Activated CD4-positive, alpha-beta T cell treated with anti-CD3 and anti-CD28 coated beads, Interleukin-2, amount 50 U/mL, for 1 hour (primary cell): Measurements from ENCODE around the gene CDK14.

Experiments used
- DNase-seq: peaks from one replicate; pipeline ENCODE4 v3.0.0-alpha.2; 2020

CDK14 gene

DNA sequence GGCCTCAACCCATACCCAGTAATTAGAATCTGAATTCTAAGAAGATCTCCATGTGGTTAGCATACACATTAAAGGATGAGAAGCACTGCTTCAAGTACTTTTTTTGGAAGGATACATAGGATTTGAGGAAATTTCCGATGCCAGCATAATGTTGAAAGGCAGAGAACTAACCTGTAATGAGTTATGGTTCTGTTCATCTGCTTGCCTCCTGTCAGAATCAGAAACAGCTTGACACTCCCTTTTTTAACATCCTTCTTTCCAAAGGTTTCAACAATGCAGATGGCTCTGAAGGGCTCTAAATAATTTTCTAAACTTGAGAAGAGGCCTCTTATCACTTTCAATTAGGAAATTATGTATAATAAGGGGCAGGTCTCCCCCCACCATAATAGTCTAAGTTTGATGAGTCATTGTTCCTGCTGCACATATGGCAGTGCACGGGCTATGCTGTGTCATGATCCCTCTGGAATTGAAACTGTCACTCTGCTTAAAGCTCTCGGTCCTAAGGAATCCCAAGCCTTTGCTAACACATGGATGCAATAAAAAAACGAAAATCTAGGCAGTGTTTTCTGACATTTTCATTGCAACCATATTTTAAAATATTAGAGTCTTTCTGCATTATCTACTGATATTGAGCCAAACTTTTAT lies 376.9 kb downstream of the CDK14 start:
- no peak for DNase-seq

DNA sequence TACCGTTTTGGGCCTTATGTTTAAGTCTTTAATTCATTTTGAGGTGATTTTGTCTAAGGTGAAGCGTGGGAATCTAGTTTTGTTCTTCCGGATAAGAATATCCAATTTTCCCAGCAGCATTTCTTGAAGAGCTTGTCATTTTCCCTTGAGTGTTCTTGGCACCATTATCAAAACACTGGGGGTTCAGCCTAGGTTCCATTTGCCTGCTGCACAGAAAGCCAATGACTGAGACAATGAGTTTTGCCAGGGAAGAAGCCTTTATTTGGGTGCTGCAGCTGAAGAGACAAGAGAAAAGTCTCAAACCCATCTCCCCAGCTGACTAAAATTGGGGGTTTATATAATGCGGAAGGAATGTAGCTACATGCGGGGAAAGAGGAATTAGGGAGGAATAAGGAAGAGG lies 380.9 kb downstream of the CDK14 start:
- no peak for DNase-seq

DNA sequence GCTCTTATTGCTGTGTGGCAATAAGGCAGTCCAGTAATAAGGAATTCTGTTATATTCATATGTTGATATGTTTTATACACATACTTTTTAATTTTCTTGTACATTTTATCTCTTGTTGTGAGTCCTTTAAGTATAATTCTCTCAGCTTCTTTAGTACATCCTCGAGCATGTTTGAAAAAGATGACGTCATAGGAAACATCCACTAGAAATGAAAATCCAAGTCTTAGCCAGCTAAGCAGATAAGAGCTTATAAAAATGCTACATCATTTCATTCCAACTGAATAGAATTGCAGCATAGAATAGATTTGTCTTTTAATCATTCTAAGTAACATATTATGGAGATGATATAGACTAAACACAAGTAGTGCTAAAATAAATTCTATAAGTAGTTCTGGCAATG lies 384.4 kb downstream of the CDK14 start:
- no peak for DNase-seq

- DNase-seq, result no peak
Observed at GRCh38 chr7:90982228-90982627, 386.1 kb downstream of the CDK14 start.

DNA sequence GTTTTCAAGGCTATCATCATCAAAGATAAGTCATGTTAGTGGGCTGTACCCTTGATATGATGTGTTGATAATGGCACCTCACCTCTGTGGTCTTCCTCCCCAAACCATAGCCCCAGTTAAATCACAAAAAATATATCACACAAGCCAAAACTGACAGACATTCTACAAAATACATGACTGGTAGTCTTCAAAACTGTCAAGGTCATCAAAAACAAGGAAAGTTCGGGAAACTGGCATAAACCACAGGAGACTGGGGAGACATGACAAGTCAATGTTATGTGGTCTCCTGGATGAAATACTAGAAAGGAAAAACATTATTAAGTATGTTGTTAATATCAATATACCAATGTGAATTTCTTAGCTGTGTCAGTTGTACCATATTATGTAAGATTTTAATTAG lies 388.6 kb downstream of the CDK14 start:
- no peak for DNase-seq

- no peak for DNase-seq
Observed at GRCh38 chr7:90988516-90988915, 392.4 kb downstream of the CDK14 start.

DNA sequence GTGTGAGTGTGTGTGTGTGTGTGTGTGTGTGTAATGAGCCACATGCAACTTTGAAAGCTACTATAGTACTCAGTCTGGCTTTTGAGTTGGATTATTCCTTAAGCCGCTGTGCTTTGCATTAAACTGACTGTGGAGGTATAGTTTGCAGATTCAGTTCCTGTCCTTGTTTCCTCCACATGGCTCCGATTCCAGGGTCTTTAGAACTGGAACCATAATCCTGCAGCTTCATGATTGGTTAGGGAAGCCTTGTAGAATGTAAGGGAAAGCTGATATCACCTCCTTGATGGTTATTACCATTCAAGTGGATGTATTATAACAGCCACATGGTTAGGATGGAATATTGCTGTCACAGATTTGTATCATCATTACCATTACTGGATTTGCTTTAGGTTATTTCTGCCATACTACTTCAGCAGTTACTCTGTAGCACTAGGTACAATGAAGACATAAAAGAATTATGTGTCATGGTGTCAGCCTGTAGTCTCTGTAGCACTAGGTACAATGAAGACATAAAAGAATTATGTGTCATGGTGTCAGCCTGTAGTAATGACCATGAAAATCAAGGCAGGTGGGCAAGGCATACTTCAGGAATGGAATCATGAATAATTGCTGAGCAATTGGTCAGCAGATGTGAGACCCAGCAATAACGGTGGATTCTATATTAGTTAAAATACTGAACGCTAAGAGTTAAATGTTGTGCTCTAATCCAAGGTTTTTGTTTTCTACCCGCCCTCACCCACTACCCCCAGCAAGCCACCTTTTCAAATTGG lies 393.1 kb downstream of the CDK14 start:
- no peak for DNase-seq

GRCh38 chr7:90994121-90994520 lies 398.0 kb downstream of the CDK14 start:
- DNase-seq, result no peak

GRCh38 chr7:90994601-90995000 lies 398.5 kb downstream of the CDK14 start:
- no peak for DNase-seq

- no peak for DNase-seq
Observed at GRCh38 chr7:90995996-90996395, 399.9 kb downstream of the CDK14 start.

DNA sequence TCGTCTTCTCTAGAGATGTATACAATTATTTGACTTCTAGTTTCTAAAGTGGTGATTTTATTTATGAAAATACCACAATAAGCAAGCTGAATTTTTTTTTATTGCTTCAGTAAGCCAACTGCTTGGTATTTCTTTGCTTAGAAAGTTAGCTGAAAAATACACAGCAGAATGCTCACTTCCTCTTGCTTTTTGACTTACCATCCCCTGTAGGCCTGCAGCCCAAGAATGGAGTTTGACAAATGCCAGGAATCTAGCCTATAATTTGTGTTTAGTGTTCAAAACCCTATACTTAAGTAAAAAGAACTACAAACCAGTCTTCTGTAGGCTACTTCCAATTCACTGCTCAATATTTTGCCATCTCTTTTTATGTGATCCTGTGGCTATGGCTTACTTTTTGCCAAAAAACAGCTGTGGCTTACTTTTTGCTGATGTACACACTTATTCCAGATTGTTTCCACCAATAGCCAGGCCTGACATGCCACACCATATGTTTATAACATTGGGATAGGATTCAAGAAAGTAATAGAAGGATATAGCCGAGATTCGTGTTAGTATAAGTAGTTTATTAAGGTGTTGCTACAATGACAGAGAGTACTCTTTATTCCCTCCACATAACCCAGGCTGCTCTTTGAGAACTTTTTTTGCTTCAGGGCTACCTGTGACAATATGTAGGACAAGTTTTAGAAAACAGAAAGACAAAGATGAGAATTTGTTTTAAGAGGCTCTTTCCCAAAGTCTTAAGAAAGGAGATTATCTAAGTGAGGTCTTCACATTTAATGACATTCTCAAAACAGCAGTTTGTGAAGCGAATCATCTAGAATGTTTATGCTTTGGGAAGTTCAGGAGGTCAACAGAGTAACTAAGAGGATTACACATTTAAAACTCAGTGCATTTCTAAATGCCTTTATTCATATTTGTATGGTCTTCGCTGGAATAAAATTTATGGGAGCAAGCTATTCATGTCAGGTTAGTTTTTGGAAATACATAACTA lies 404.2 kb downstream of the CDK14 start:
- no peak for DNase-seq

DNA sequence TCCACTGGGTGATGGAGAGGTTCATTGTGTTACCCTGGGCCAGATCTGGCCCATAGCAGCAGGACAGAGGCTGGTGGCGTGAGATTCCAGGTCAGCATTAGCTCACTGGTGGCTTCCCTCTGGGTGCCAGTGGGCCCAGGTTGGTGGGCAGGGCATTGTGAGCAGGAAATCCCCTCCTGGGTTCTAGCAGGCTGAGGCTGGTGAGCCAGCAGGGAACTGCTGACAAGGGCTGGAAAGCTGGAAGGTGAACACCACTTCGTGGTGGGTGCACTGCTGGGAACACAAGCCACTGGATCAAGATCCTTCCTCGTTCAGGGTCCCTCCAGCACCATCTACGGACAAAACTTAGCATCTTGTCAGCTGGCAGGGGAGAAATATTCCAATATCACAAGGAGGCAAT lies 408.9 kb downstream of the CDK14 start:
- no peak for DNase-seq

- no peak for DNase-seq
Observed at GRCh38 chr7:91005841-91006240, 409.7 kb downstream of the CDK14 start.

DNA sequence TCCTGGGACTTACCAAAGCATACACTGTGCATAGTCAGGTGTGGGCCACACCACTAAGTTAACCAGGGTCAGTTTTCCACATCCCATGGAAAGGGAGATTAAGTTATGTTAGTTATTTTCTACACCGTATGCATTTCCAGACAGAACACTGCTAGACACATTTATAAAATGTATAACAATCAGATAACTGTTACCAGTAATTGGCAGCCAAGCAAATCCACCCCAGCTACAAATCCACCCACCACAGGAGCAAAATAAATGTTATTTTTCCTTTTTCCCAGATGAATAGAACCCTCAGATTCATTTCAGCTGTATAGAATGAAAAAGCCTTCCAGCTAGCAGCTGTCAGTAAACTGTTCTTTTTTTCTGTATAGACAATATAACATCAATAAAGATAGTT lies 411.2 kb downstream of the CDK14 start:
- DNase-seq, result no peak

DNA sequence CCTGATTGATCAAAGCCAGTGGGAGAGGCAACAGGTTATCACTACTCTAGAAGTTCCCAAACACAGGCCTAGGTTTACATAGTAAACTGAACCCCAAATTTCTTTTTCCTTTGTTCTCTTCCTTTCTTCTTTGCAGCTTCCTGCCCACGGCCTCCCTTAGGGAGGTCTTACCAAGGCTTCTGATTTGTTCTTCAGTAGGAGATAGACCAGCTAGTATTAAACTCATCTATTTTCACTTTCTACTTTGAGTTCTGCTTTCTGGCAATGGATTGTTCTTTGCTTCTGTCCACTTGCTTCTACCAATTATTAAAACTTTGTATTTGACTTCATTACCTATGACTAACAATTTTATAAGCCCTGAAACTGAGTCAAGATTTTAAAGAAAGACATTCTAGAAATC lies 417.0 kb downstream of the CDK14 start:
- DNase-seq, result no peak

DNA sequence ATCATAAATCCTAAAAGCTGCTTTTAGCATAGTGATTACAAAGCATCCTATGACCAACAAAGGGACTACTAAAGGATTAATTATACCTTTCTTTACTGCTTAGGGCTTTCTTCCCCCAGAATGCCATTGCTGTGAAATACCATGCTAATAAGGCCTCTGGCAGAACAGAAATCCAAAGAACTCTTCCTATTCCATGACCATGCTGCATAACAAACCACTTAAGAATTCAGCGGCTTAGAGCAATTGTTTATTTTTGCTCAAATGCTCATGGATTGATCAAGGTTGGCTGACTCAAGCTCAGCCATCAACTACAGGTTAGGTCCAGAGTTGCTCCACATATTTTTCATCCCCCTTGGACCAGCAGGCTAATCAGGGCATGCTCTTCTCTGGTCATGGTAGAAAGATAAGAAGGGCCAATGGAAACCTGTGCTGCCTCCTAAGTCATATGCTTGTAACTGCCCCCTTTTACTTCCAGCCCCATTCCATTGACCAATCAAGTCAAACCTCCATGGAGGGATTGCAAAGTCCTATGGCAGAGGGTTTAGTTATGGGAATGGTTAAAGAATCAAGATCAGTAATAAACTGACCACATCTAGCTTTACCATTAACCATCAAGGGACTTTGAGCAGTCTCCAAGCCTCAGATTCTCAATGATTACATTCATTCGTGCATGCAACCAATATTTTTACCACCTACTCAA lies 423.7 kb downstream of the CDK14 start:
- DNase-seq, result no peak

GRCh38 chr7:91020636-91021385 lies 424.7 kb downstream of the CDK14 start:
- DNase-seq, result no peak

- DNase-seq, result no peak
Observed at GRCh38 chr7:91021956-91022355, 425.8 kb downstream of the CDK14 start.

DNA sequence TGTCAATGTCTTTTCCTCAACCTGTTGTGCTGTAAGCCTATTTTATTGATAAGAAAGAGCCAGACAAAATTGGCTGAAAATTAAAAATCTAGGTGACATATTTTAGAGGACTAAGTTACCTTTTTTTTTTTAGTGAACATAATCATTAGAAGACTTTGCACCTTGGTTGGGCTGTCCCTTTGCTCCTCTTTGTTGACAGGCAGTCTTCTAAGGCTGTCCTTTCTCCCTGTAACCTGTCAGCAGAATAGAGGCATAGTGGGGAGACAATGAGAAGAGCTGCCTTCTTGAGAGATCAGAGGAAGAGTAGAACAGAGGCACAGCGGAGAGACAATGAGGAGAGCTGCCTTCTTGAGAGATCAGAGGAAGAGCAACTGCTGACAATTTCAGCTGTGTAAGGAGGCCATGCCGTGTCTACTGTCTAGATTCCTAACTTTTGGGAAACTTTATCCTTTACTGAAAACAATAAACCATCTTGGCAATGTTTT lies 429.8 kb downstream of the CDK14 start:
- DNase-seq, result no peak

GRCh38 chr7:91029688-91030087 lies 433.6 kb downstream of the CDK14 start:
- no peak for DNase-seq

DNA sequence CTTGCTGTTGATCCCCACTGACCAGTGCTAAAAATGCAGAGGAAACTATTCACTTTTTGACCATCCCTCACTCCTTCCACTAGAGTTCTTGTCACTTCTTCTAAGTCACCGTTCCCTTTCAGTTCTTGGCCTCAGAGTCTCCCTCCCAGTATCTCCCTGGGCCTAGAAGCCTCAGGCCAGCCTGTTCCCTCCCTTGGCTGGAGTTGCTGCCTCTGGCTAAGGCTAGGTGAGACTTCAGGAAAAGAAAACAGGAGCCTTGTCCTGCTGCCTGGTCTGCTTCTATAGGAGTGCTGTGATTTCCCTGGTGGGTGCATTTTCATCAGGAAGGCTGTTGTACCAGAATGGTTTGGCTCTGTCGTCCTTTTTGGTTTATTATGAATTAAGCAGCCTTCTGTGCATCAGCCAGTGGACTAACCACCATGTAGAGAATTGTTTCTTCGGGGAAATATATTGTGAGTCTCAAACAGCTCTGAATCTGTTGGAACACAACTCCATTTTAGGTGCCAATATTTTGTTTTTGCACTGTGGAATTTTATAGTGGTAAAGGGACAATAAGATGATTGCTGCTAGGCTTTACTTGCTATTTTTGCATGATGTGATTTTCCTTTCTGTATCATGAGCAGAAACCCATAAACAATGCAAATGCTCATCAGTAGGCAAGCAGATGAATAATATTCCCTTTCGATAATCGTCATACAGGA lies 434.7 kb downstream of the CDK14 start:
- DNase-seq, result no peak
